ENCODE measurements around the gene CLCN6. TPM values are rescaled to one million over a fixed set of nuclear protein-coding genes. Genes with fewer than 3 reads are reported as not detected.

Gene CLCN6
- total RNA-seq, 1 donor from 2014 or later, result 18.6 TPM

DNA sequence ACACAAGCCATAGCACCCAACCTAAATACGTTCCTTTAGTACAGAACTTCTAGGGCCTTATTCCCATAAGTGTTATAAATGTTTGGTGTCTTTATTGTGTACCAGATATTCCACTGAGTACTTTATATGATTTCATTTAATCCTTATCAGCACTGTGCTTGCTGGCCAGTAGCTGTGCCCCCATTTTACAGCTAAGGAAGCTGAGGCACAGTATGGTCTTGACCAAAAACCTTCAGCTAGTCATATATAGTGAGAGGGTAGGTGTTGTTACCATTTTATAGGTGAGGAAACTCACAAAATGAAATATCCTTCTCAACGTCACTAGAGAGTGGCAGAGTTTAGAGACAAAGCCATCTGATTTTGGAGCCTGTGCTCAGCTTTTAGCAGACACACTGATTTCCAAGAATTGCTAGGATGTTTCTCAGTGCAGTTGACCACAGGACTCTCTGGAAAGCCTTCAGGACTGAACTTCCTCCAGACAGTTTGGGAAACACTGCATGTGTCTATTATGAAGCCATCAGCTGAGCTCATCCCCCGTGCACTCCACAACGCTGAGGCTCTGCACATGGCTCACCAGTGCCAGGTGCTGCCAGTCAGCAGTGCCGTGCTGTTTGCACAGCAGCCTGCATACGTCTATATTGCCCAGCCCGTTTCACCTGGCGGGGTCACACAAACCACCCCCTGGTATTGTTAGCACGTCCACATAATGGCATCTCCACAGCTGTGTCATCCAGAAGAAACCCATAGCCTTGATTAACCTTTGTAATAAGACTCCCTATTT, 26.1 kb downstream of the CLCN6 start:
- no peaks in the 10 kb centered on the region for H3K4me1 ChIP-seq
- no peak for DNase-seq (ENCODE audit: low spot score in 2 of 2)

GRCh38 chr1:11833497-11833896, 27.5 kb downstream of the CLCN6 start:
- Histone ChIP-seq H3K27me3 (no peaks in the 10 kb centered on the region), H3K9me3 (no peaks in the 10 kb centered on the region), H3K4me1 (no peaks in the 10 kb centered on the region), H3K27ac (no peak overlapping the region), H3K36me3 (peaks cover 77 to 99% of the 10 kb centered on the region in 2 donors), H3K4me3 (no peak overlapping the region)
- DNase-seq (ENCODE audit: low spot score in 2 of 2), result no peak
- no peak for TF ChIP-seq CTCF (IDR thresholded peaks at IDR 0.05)
- intact Hi-C loops (cut with DNase I), result no loop called here

More for the DNA sequence above, 26.1 kb downstream of the CLCN6 start:
- no peaks in the 10 kb centered on the region for H3K9me3 ChIP-seq
- no peak overlapping the region for H3K27ac ChIP-seq
- no peak overlapping the region for H3K4me3 ChIP-seq
- intact Hi-C loops (cut with DNase I), result no loop called here
- H3K36me3 ChIP-seq, result peaks cover 77 to 99% of the 10 kb centered on the region in 2 donors
- no peak for TF ChIP-seq CTCF (IDR thresholded peaks at IDR 0.05)
- H3K27me3 ChIP-seq, result no peaks in the 10 kb centered on the region

- H3K4me1 ChIP-seq, result no peaks in the 10 kb centered on the region
- H3K9me3 ChIP-seq, result no peaks in the 10 kb centered on the region
- no peak overlapping the region for H3K27ac ChIP-seq
- H3K36me3 ChIP-seq, result peaks cover 77 to 99% of the 10 kb centered on the region in 2 donors
- no peak for DNase-seq (ENCODE audit: low spot score in 2 of 2)
- no peak overlapping the region for H3K4me3 ChIP-seq
- H3K27me3 ChIP-seq, result no peaks in the 10 kb centered on the region
- intact Hi-C loops (cut with DNase I), result no loop called here
- no peak for TF ChIP-seq CTCF (IDR thresholded peaks at IDR 0.05)
These were observed 27.9 kb downstream of the CLCN6 start for GRCh38 chr1:11833900-11834299.

DNA sequence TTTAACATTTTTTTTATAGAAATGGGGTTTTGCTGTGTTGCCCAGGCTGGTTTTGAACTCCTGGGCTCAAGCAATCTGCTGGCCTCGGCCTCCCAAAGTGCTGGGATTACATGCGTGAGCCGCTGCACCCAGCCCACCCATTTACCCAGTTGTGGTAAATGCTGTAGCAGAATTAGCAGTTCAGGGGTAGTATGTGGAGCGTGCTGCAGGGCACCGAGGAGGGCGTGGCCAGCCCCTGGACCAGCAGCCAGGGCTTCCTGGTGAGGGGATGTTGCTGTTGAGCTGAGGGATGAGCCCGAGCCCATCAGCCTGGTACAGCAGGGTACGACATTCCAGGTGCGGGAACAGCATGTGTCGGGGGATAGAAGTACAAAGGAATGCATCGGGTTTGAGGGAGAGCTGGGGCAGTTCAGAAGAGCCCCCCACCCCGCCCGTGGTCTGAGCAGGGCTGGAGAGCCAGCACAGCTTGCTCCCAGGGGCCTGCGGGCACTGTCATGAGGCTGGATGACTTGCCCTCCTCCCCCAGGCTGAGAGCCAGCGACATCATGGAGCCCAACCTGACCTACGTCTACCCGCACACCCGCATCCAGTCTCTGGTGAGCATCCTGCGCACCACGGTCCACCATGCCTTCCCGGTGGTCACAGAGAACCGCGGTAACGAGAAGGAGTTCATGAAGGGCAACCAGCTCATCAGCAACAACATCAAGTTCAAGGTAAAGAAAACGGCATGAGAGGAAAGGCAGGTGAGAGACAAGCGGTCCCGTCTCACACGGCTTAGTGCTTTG, 29.6 kb downstream of the CLCN6 start:
- no peak for DNase-seq (ENCODE audit: low spot score in 2 of 2)
- Histone ChIP-seq H3K4me1 (peaks cover 0 to 5% of the 10 kb centered on the region in 2 donors), H3K36me3 (peaks cover 77 to 95% of the 10 kb centered on the region in 2 donors), H3K4me3 (no peak overlapping the region), H3K9me3 (no peaks in the 10 kb centered on the region), H3K27ac (no peak overlapping the region), H3K27me3 (no peaks in the 10 kb centered on the region)
- intact Hi-C loops (cut with DNase I), result loop anchor here (5.0 kb wide), 1 partner anchor 147 kb away; the partner anchor contains the start of gene MFN2
- no peak for TF ChIP-seq CTCF (IDR thresholded peaks at IDR 0.05)

GRCh38 chr1:11836955-11837766, 31.2 kb downstream of the CLCN6 start:
- peaks cover 0 to 5% of the 10 kb centered on the region in 2 donors for H3K4me1 ChIP-seq
- no peak overlapping the region for H3K4me3 ChIP-seq
- H3K27ac ChIP-seq, result no peak overlapping the region
- intact Hi-C loops (cut with DNase I), result loop anchor here (5.0 kb wide), 1 partner anchor 145 kb away; the partner anchor contains the start of gene MFN2
- no peaks in the 10 kb centered on the region for H3K27me3 ChIP-seq
- no peak for DNase-seq (ENCODE audit: low spot score in 2 of 2)
- TF ChIP-seq CTCF (IDR thresholded peaks at IDR 0.05), result no peak
- no peaks in the 10 kb centered on the region for H3K9me3 ChIP-seq
- H3K36me3 ChIP-seq, result peaks cover 84 to 95% of the 10 kb centered on the region in 2 donors

Measured in ascending aorta (tissue), 2 donors.